Measurements from ENCODE around the gene STXBP5. TPM values are rescaled to one million over a fixed set of nuclear protein-coding genes. Genes with fewer than 3 reads are reported as not detected.

Gene STXBP5
- total RNA-seq, 1 experiment from 2014 or later, result 10.1 TPM

DNA sequence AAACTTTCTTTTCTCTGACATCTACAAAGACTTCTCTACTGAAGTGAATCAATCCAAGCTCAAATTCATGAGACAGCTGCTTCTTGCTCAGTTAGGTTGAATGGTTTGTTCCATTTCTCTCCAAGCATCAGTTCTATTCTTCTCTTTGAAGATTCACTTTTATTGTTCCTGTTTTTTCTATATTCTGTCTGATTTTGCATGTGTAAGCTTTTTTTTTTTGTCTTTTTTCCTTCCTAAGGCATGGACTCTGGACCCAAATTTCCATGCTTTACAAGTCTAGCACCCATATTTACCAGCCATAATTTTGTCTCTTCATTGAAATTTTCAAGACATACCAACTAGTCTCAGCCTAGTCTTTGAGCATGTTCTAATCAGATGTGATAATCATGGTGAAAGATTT lies 25.9 kb upstream of the STXBP5 start:
- no peaks in the 10 kb centered on the region for H3K9me3 Mint-ChIP-seq (ENCODE audit: low read depth, unreplicated experiment)
- no peak for DNase-seq
- H3K27me3 Mint-ChIP-seq (ENCODE audit: unreplicated experiment), result no peaks in the 10 kb centered on the region
- peaks cover 10% of the 10 kb centered on the region for H3K4me1 Mint-ChIP-seq (ENCODE audit: low read depth, unreplicated experiment)
- no peak overlapping the region for H3K4me3 Mint-ChIP-seq (ENCODE audit: low read depth, unreplicated experiment)
- CTCF ChIA-PET, result no interaction called here
- no peak overlapping the region for H3K27ac Mint-ChIP-seq (ENCODE audit: unreplicated experiment)
- TF ChIP-seq, protein P1, sequence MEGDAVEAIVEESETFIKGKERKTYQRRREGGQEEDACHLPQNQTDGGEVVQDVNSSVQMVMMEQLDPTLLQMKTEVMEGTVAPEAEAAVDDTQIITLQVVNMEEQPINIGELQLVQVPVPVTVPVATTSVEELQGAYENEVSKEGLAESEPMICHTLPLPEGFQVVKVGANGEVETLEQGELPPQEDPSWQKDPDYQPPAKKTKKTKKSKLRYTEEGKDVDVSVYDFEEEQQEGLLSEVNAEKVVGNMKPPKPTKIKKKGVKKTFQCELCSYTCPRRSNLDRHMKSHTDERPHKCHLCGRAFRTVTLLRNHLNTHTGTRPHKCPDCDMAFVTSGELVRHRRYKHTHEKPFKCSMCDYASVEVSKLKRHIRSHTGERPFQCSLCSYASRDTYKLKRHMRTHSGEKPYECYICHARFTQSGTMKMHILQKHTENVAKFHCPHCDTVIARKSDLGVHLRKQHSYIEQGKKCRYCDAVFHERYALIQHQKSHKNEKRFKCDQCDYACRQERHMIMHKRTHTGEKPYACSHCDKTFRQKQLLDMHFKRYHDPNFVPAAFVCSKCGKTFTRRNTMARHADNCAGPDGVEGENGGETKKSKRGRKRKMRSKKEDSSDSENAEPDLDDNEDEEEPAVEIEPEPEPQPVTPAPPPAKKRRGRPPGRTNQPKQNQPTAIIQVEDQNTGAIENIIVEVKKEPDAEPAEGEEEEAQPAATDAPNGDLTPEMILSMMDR (IDR thresholded peaks at IDR 0.05; ENCODE audit: unreplicated experiment), result no peak
- intact Hi-C loops (cut with micrococcal nuclease; ENCODE audit: unreplicated experiment), result no loop called here
- no peaks in the 10 kb centered on the region for H3K36me3 Mint-ChIP-seq (ENCODE audit: insufficient read depth, unreplicated experiment)
- BruUV-seq (replicated peaks), result no TSS peak

DNA sequence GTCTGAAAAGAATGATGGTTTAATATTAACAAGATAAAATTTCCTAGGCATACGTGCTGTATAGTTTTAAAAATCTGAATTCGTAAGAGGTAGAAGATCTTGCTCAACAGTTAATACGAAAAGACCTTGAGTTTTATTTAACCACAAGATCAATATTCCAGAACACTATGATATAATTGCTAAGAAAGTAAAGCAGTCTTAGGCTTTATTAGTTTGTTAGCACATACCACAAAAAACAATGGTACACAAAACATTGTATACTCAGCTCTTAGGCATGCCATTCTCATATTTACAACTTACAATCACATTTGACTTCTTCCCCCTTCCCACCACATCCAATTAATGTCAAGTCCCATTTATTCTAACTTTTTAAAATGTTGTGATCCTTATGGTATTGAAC lies 24.4 kb upstream of the STXBP5 start:
- no TSS peak for BruUV-seq (replicated peaks)
- peaks cover 10% of the 10 kb centered on the region for H3K4me1 Mint-ChIP-seq (ENCODE audit: low read depth, unreplicated experiment)
- H3K27me3 Mint-ChIP-seq (ENCODE audit: unreplicated experiment), result no peaks in the 10 kb centered on the region
- no peak for DNase-seq
- intact Hi-C loops (cut with micrococcal nuclease; ENCODE audit: unreplicated experiment), result no loop called here
- no peaks in the 10 kb centered on the region for H3K36me3 Mint-ChIP-seq (ENCODE audit: insufficient read depth, unreplicated experiment)
- H3K27ac Mint-ChIP-seq (ENCODE audit: unreplicated experiment), result no peak overlapping the region
- CTCF ChIA-PET, result no interaction called here
- no peaks in the 10 kb centered on the region for H3K9me3 Mint-ChIP-seq (ENCODE audit: low read depth, unreplicated experiment)
- H3K4me3 Mint-ChIP-seq (ENCODE audit: low read depth, unreplicated experiment), result no peak overlapping the region
- TF ChIP-seq, protein P1 (IDR thresholded peaks at IDR 0.05; ENCODE audit: unreplicated experiment), result no peak

DNA sequence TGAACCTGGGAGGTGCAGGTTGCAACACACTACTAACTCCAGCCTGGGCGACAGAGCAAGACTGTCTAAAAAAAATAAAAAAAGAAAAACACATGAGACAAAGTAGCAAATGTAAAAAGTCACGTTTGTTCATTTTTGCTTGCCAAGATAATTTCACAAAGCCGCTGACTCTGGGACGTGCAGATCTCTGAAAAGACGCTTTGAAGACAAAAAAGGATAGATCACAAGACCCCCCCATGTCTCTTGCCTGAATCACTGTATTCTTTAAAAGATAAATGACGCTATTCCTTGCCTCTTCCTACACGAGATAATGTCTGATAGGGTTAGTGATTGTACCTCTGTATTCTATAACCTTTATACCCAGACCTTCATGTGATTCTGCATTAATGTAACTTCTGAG lies 23.3 kb upstream of the STXBP5 start:
- Mint-ChIP-seq H3K9me3 (ENCODE audit: low read depth, unreplicated experiment) (no peaks in the 10 kb centered on the region), H3K27ac (ENCODE audit: unreplicated experiment) (no peak overlapping the region), H3K36me3 (ENCODE audit: insufficient read depth, unreplicated experiment) (no peaks in the 10 kb centered on the region), H3K4me3 (ENCODE audit: low read depth, unreplicated experiment) (no peak overlapping the region), H3K4me1 (ENCODE audit: low read depth, unreplicated experiment) (peaks cover 10% of the 10 kb centered on the region), H3K27me3 (ENCODE audit: unreplicated experiment) (no peaks in the 10 kb centered on the region)
- intact Hi-C loops (cut with micrococcal nuclease; ENCODE audit: unreplicated experiment), result no loop called here
- CTCF ChIA-PET, result no interaction called here
- DNase-seq, result no peak
- BruUV-seq (replicated peaks), result no TSS peak
- TF ChIP-seq, protein P1 (IDR thresholded peaks at IDR 0.05; ENCODE audit: unreplicated experiment), result no peak

DNA sequence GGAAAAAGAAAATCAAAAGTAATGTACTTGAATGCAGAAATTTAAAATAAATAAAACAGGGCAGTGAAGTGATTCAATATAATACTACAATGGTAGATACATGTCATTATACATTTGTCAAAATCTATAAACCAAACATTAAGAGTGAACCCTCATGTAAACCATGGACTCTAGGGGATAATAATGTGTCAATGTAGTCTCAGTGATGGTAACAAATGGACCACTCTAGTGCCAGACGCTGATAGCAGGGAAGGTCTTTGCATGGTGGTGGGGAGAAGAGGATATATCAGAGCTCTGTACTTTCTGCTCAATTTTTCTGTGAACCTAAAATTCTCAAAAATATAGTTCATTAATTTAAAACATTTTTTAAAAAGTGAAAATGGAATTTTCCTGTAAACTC lies 19.8 kb upstream of the STXBP5 start:
- Mint-ChIP-seq H3K4me3 (ENCODE audit: low read depth, unreplicated experiment) (no peak overlapping the region), H3K27me3 (ENCODE audit: unreplicated experiment) (no peaks in the 10 kb centered on the region), H3K9me3 (ENCODE audit: low read depth, unreplicated experiment) (no peaks in the 10 kb centered on the region), H3K4me1 (ENCODE audit: low read depth, unreplicated experiment) (peaks cover 6% of the 10 kb centered on the region), H3K36me3 (ENCODE audit: insufficient read depth, unreplicated experiment) (no peaks in the 10 kb centered on the region), H3K27ac (ENCODE audit: unreplicated experiment) (no peak overlapping the region)
- no peak for DNase-seq
- CTCF ChIA-PET, result no interaction called here
- intact Hi-C loops (cut with micrococcal nuclease; ENCODE audit: unreplicated experiment), result no loop called here
- no TSS peak for BruUV-seq (replicated peaks)
- TF ChIP-seq, protein P1 (IDR thresholded peaks at IDR 0.05; ENCODE audit: unreplicated experiment), result no peak

DNA sequence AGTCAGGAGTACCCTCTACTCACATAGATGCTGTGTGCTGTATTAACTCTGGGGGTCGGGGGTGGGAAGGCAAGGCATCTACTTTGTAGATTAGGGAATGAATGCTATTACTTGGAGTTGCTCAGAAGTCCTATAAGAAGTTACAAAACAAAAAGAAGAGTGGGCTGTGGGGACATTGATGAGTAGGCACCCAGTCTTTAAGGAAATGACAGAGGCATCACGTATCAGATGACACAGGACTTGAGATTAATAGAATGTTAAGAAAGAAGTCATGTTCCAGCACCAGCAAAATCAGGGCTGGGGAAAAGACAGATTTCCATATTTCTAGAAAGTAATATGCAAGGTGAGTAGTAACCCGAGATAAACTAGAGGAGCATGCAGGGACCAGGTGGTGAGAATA lies 19.0 kb upstream of the STXBP5 start:
- DNase-seq, result no peak
- CTCF ChIA-PET, result no interaction called here
- intact Hi-C loops (cut with micrococcal nuclease; ENCODE audit: unreplicated experiment), result no loop called here
- no peaks in the 10 kb centered on the region for H3K36me3 Mint-ChIP-seq (ENCODE audit: insufficient read depth, unreplicated experiment)
- TF ChIP-seq, protein P1 (IDR thresholded peaks at IDR 0.05; ENCODE audit: unreplicated experiment), result no peak
- H3K4me3 Mint-ChIP-seq (ENCODE audit: low read depth, unreplicated experiment), result no peak overlapping the region
- no peaks in the 10 kb centered on the region for H3K27me3 Mint-ChIP-seq (ENCODE audit: unreplicated experiment)
- no peak overlapping the region for H3K27ac Mint-ChIP-seq (ENCODE audit: unreplicated experiment)
- H3K4me1 Mint-ChIP-seq (ENCODE audit: low read depth, unreplicated experiment), result no peaks in the 10 kb centered on the region
- no TSS peak for BruUV-seq (replicated peaks)
- H3K9me3 Mint-ChIP-seq (ENCODE audit: low read depth, unreplicated experiment), result no peaks in the 10 kb centered on the region

Measured in Calu3 (cell line).